HepG2 (cell line): ENCODE data around the gene ITM2B. TPM values are rescaled to one million over a fixed set of nuclear protein-coding genes. Genes with fewer than 3 reads are reported as not detected.

ENCODE experiments used
- AHR ChIP-seq: IDR thresholded peaks from 2 replicates; pipeline ENCODE4 v1.6.1; 2018; ENCODE audit warnings: missing genetic modification reagents, missing compliant biosample characterization
- ARNT2 ChIP-seq: sonication (generic); formaldehyde crosslinking; IDR thresholded peaks from 2 replicates; pipeline ENCODE4 v1.8.0; 2022; ENCODE audit warnings: mild to moderate bottlenecking, low read depth, missing genetic modification reagents, moderate library complexity
- ATM ChIP-seq: fragments of 450-650 bp; IDR thresholded peaks from 2 replicates; pipeline ENCODE4 v1.7.1; 2017; ENCODE audit warnings: mild to moderate bottlenecking, borderline replicate concordance
- CEBPZ ChIP-seq: IDR thresholded peaks from 2 replicates; pipeline ENCODE4 v1.6.1; 2012; ENCODE audit warnings: low read length, improper control_type of control experiment
- GATA4 ChIP-seq: sonication (generic); IDR thresholded peaks from 2 replicates; pipeline ENCODE4 v1.6.1; 2016; ENCODE audit warnings: antibody characterized with exemption, low read depth, borderline replicate concordance
- HMG20A ChIP-seq: IDR thresholded peaks from 2 replicates; pipeline ENCODE4 v1.6.1; 2016; ENCODE audit warnings: borderline replicate concordance
- HMGA1 ChIP-seq: sonication (generic); formaldehyde crosslinking; conservative IDR thresholded peaks from 2 replicates; pipeline ENCODE4 v1.4.0; 2020; ENCODE audit warnings: missing genetic modification reagents
- HNRNPLL ChIP-seq: fragments of 200-400 bp; formaldehyde crosslinking; IDR thresholded peaks from 2 replicates; pipeline ENCODE4 v1.6.1; 2017; ENCODE audit warnings: mild to moderate bottlenecking, low read depth, low read length; ENCODE audit not compliant: poor library complexity, severe bottlenecking
- HOXA5 ChIP-seq: sonication (generic); formaldehyde crosslinking; IDR thresholded peaks from 2 replicates; pipeline ENCODE4 v1.4.0; 2020; ENCODE audit warnings: missing genetic modification reagents
- MAF1 ChIP-seq: sonication (generic); formaldehyde crosslinking; IDR thresholded peaks from 2 replicates; pipeline ENCODE4 v1.5.0; 2020; ENCODE audit warnings: missing genetic modification reagents, borderline replicate concordance
- NFIC ChIP-seq: IDR thresholded peaks from 2 replicates; pipeline ENCODE4 v1.6.1; 2012; ENCODE audit warnings: mild to moderate bottlenecking, low read length, inconsistent platforms
- PAWR ChIP-seq: sonication (generic); formaldehyde crosslinking; IDR thresholded peaks from 2 replicates; pipeline ENCODE4 v1.4.0; 2020; ENCODE audit warnings: missing genetic modification reagents, mild to moderate bottlenecking, borderline replicate concordance
- RAD51 ChIP-seq: fragments of 450-650 bp; IDR thresholded peaks from 2 replicates; pipeline ENCODE4 v1.6.1; 2016; ENCODE audit warnings: borderline replicate concordance
- SCMH1 ChIP-seq: sonication (generic); formaldehyde crosslinking; IDR thresholded peaks from 2 replicates; pipeline ENCODE4 v1.9.0; 2021; ENCODE audit warnings: missing genetic modification reagents, mild to moderate bottlenecking, borderline replicate concordance
- SPEN ChIP-seq: sonication (generic); formaldehyde crosslinking; IDR thresholded peaks from 2 replicates; pipeline ENCODE4 v1.5.1; 2020; ENCODE audit warnings: low read depth, mild to moderate bottlenecking, missing genetic modification reagents
- TP53 ChIP-seq: sonication (generic); formaldehyde crosslinking; conservative IDR thresholded peaks from 2 replicates; pipeline ENCODE4 v1.4.0; 2020; ENCODE audit warnings: missing genetic modification reagents
- ZC3H13 ChIP-seq: sonication (generic); formaldehyde crosslinking; IDR thresholded peaks from 2 replicates; pipeline ENCODE4 v1.8.1; 2023; ENCODE audit warnings: mild to moderate bottlenecking, missing genetic modification reagents, moderate library complexity
- ZFAT ChIP-seq: sonication (generic); formaldehyde crosslinking; conservative IDR thresholded peaks from 2 replicates; pipeline ENCODE4 v1.8.1; 2023; ENCODE audit warnings: missing genetic modification reagents, inconsistent platforms
- ZKSCAN8 ChIP-seq: IDR thresholded peaks from 2 replicates; pipeline ENCODE4 v1.6.1; 2016; ENCODE audit warnings: borderline replicate concordance, missing genetic modification reagents, missing compliant biosample characterization
- ZNF143 ChIP-seq: sonication (generic); formaldehyde crosslinking; IDR thresholded peaks from 2 replicates; pipeline ENCODE4 v1.4.0; 2020; ENCODE audit warnings: missing genetic modification reagents
- ZNF292 ChIP-seq: sonication (generic); formaldehyde crosslinking; IDR thresholded peaks from 2 replicates; pipeline ENCODE4 v1.8.1; 2022; ENCODE audit warnings: mild to moderate bottlenecking, low read depth, missing genetic modification reagents, borderline replicate concordance
- ZNF414 ChIP-seq: sonication (generic); formaldehyde crosslinking; IDR thresholded peaks from 2 replicates; pipeline ENCODE4 v1.5.0; 2020; ENCODE audit warnings: missing genetic modification reagents
- ZNF468 ChIP-seq: sonication (generic); formaldehyde crosslinking; IDR thresholded peaks from 2 replicates; pipeline ENCODE4 v1.8.0; 2022; ENCODE audit warnings: mild to moderate bottlenecking, moderate library complexity, missing genetic modification reagents
- ZNF598 ChIP-seq: sonication (generic); formaldehyde crosslinking; IDR thresholded peaks from 2 replicates; pipeline ENCODE4 v1.5.1; 2020; ENCODE audit warnings: mild to moderate bottlenecking, missing genetic modification reagents, borderline replicate concordance
- ZNF672 ChIP-seq: sonication (generic); formaldehyde crosslinking; IDR thresholded peaks from 2 replicates; pipeline ENCODE4 v1.8.1; 2022; ENCODE audit warnings: missing genetic modification reagents
- ZNF713 ChIP-seq: sonication (generic); formaldehyde crosslinking; IDR thresholded peaks from 2 replicates; pipeline ENCODE4 v1.4.0; 2020; ENCODE audit warnings: mild to moderate bottlenecking, missing genetic modification reagents
- ZNF747 ChIP-seq: sonication (generic); formaldehyde crosslinking; IDR thresholded peaks from 2 replicates; pipeline ENCODE4 v1.8.1; 2023; ENCODE audit warnings: missing genetic modification reagents, mild to moderate bottlenecking, borderline replicate concordance
- ZNF891 ChIP-seq: sonication (generic); formaldehyde crosslinking; IDR thresholded peaks from 2 replicates; pipeline ENCODE4 v1.5.0; 2020; ENCODE audit warnings: mild to moderate bottlenecking, missing genetic modification reagents
- ZSCAN21 ChIP-seq: sonication (generic); formaldehyde crosslinking; IDR thresholded peaks from 2 replicates; pipeline ENCODE4 v1.8.0; 2022; ENCODE audit warnings: mild to moderate bottlenecking, missing genetic modification reagents, moderate library complexity, borderline replicate concordance
- polyA plus RNA-seq, 8 experiments: library from polyadenylated mRNA; depleted of rRNA in 3 of 8; stranded (reverse) in 7 of 8; unstranded in 1 of 8; fragments of >200 nt; fragmentation: Illumina TruSeq in 4 of 8; extraction: Trizol in 4 of 8; gene quantifications; 2 replicates each; pipeline versions ENCODE4 v1.2.1 to v1.2.3, GENCODE V29; 2011 to 2016; ENCODE audit warnings: low read depth in 4 of 8, missing spikeins in 1 of 8, mixed read lengths in 1 of 8; ENCODE audit not compliant: insufficient read depth in 1 of 8
- total RNA-seq, 5 experiments: library from RNA; depleted of rRNA; stranded (reverse); fragments of >200 nt; fragmentation: Illumina TruSeq; extraction: Trizol; gene quantifications; 2 replicates each; pipeline ENCODE4 v1.2.3, GENCODE V29; 2016; ENCODE audit warnings: low read depth in 1 of 5

ITM2B gene
- total and polyA plus RNA-seq, 2 of the 13 experiments (the other 11 are each of a cell fraction or from before 2014, with no cell fraction given), result 158 to 373 TPM

GRCh38 chr13:48233046-48233888 is at the start of gene ITM2B (continued):
- TF ChIP-seq ZNF414 (CRISPR knock-in tag) (no peak), ZNF747 (no peak), NFIC (no peak), AHR (CRISPR knock-in tag) (no peak), ZFAT (CRISPR knock-in tag) (no peak), SCMH1 (CRISPR knock-in tag) (no peak), ZNF672 (CRISPR knock-in tag) (no peak), HOXA5 (CRISPR knock-in tag) (no peak; the same call in 1 of the 2 replicates), TP53 (CRISPR knock-in tag) (no peak), ZSCAN21 (no peak; the same call in 1 of the 2 replicates), ZNF143 (CRISPR knock-in tag) (no peak; the same call in 1 of the 2 replicates), SPEN (CRISPR knock-in tag) (peak; percentile 40; the same call in 1 of the 2 replicates), ZNF713 (no peak), ATM (no peak), MAF1 (no peak), ZC3H13 (peak; percentile 75), HMG20A (CRISPR knock-in tag) (no peak), HMGA1 (CRISPR knock-in tag) (no peak), ZKSCAN8 (no peak), ZNF598 (CRISPR knock-in tag) (no peak), GATA4 (no peak), CEBPZ (no peak), ARNT2 (CRISPR knock-in tag) (peak; percentile 86), RAD51 (no peak), ZNF292 (CRISPR knock-in tag) (no peak), ZNF891 (CRISPR knock-in tag) (no peak), PAWR (CRISPR knock-in tag) (no peak), HNRNPLL (peak; percentile 57), ZNF468 (no peak)
